ENCODE measurements around the gene NETO1.

Gene NETO1

GRCh38 chr18:72721330-72721729, 146.5 kb downstream of the NETO1 start:
- Mint-ChIP-seq H3K4me3 (no peak overlapping the region), H3K36me3 (ENCODE audit: low read depth) (no peaks in the 10 kb centered on the region), H3K9me3 (no peaks in the 10 kb centered on the region), H3K27ac (no peak overlapping the region), H3K4me1 (ENCODE audit: low read depth) (no peaks in the 10 kb centered on the region), H3K27me3 (no peaks in the 10 kb centered on the region)

GRCh38 chr18:72720116-72720515, 147.7 kb downstream of the NETO1 start:
- H3K27me3 Mint-ChIP-seq, result no peaks in the 10 kb centered on the region
- no peaks in the 10 kb centered on the region for H3K36me3 Mint-ChIP-seq (ENCODE audit: low read depth)
- H3K4me3 Mint-ChIP-seq, result no peak overlapping the region
- no peaks in the 10 kb centered on the region for H3K9me3 Mint-ChIP-seq
- H3K27ac Mint-ChIP-seq, result no peak overlapping the region
- H3K4me1 Mint-ChIP-seq (ENCODE audit: low read depth), result no peaks in the 10 kb centered on the region

- no peaks in the 10 kb centered on the region for H3K27me3 Mint-ChIP-seq
- H3K36me3 Mint-ChIP-seq (ENCODE audit: low read depth), result no peaks in the 10 kb centered on the region
- H3K4me1 Mint-ChIP-seq (ENCODE audit: low read depth), result no peaks in the 10 kb centered on the region
- peaks cover 2% of the 10 kb centered on the region for H3K9me3 Mint-ChIP-seq
- no peak overlapping the region for H3K27ac Mint-ChIP-seq
- H3K4me3 Mint-ChIP-seq, result no peak overlapping the region
These were observed 163.6 kb downstream of the NETO1 start for GRCh38 chr18:72704202-72704601.

GRCh38 chr18:72700961-72701710, 166.7 kb downstream of the NETO1 start:
- Mint-ChIP-seq H3K9me3 (no peaks in the 10 kb centered on the region), H3K36me3 (ENCODE audit: low read depth) (no peaks in the 10 kb centered on the region), H3K27ac (no peak overlapping the region), H3K27me3 (no peaks in the 10 kb centered on the region), H3K4me1 (ENCODE audit: low read depth) (no peaks in the 10 kb centered on the region), H3K4me3 (no peak overlapping the region)

- Mint-ChIP-seq H3K9me3 (no peaks in the 10 kb centered on the region), H3K27me3 (peaks cover 3% of the 10 kb centered on the region), H3K36me3 (ENCODE audit: low read depth) (no peaks in the 10 kb centered on the region), H3K4me1 (ENCODE audit: low read depth) (no peaks in the 10 kb centered on the region), H3K27ac (no peak overlapping the region), H3K4me3 (no peak overlapping the region)
These were observed 170.1 kb downstream of the NETO1 start for GRCh38 chr18:72697706-72698105.

GRCh38 chr18:72692595-72692994, 175.2 kb downstream of the NETO1 start:
- Mint-ChIP-seq H3K27ac (no peak overlapping the region), H3K4me3 (no peak overlapping the region), H3K36me3 (ENCODE audit: low read depth) (no peaks in the 10 kb centered on the region), H3K9me3 (no peaks in the 10 kb centered on the region), H3K4me1 (ENCODE audit: low read depth) (no peaks in the 10 kb centered on the region), H3K27me3 (peaks cover 7% of the 10 kb centered on the region)
